G401 (cell line): ENCODE results near the gene CDH13. TPM values are rescaled to one million over a fixed set of nuclear protein-coding genes. Genes with fewer than 3 reads are reported as not detected.

ENCODE experiments used
- DNase-seq: peaks from one replicate; pipeline ENCODE4 v3.0.0-alpha.2; 2015; ENCODE audit warnings: low spot score
- in situ Hi-C: cut with HindIII; loops from 2 replicates; pipeline ENCODE4 v1.10.0; 2016; ENCODE audit warnings: low sequenced_read_pairs, mixed read lengths
- total RNA-seq: library from RNA; depleted of rRNA; stranded (reverse); fragments of >200 nt; shearing (Covaris generic); gene quantifications from 2 replicates; pipeline ENCODE4 v1.2.3, GENCODE V29; 2014

Gene CDH13
- total RNA-seq, 1 experiment from 2014 or later: 10.8 TPM

GRCh38 chr16:83602761-83603722, 976.3 kb downstream of the CDH13 start:
- in situ Hi-C loops: no loop called here
- no peak for DNase-seq

GRCh38 chr16:83603723-83604570, 977.2 kb downstream of the CDH13 start:
- no peak for DNase-seq
- in situ Hi-C loops: no loop called here

GRCh38 chr16:83606486-83607030, 979.8 kb downstream of the CDH13 start:
- in situ Hi-C loops: no loop called here
- DNase-seq: no peak

DNA sequence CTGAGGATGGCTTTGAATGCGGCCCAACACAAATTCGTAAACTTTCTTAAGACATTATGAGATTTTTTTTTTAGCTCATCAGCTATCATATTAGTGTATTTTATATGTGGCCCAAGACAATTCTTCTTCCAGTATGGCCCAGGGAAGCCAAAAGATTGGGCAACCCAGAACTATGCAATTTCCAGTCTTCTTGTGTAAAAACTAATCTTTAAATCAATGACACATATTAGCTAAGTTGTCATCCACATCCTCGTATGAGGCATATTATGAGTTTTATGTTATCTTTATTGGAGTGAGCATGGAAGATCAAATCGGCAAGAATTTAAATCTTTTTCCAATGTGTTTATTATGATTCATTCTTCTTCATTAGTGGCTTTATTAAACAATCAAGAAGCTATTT, 982.4 kb downstream of the CDH13 start:
- no peak for DNase-seq
- in situ Hi-C loops: no loop called here

DNA sequence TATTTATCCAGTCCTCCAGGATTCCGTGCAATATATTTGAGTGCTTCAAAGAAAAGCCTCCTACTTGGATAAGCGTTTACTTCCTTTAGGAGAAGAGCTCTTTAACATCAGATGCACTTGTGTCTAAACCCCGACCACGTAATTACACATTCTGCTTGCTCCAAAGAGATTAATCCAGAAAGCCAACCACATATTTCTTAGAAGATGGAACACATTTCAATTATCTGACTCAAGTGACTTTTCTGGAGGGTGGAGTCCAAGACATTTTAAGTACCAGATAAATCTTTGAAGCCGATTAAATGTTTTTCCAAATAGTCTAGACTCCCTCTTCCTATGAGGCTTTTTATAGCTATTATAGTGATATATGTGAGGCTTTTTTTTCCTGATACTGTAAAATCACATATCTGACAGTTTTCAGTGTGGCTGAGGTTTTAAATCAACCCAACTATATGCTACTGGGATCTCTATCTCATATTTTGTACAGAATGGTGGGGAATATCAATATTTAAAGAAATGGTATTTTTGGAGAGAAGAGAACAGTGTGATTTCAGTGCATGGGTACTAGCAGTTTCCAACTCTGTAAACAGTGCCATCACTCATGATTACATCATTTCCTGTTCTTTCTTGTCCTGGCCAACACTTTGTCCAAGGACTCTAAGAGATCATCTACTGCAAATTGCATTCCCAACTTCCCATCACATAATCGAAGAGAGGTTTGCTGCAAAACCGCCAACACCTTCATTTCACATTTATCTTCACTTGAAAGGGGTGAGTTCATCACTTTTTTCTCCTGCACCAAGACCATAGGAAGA, 988.6 kb downstream of the CDH13 start:
- DNase-seq: no peak
- in situ Hi-C loops: no loop called here

- DNase-seq: no peak
- in situ Hi-C loops: no loop called here
Observed at GRCh38 chr16:83615953-83616350, 989.2 kb downstream of the CDH13 start.

- DNase-seq: no peak
- in situ Hi-C loops: no loop called here
Observed at GRCh38 chr16:83619381-83620150, 992.8 kb downstream of the CDH13 start.

- DNase-seq: no peak
- in situ Hi-C loops: no loop called here
Observed at GRCh38 chr16:83622010-83622409, 995.2 kb downstream of the CDH13 start.

DNA sequence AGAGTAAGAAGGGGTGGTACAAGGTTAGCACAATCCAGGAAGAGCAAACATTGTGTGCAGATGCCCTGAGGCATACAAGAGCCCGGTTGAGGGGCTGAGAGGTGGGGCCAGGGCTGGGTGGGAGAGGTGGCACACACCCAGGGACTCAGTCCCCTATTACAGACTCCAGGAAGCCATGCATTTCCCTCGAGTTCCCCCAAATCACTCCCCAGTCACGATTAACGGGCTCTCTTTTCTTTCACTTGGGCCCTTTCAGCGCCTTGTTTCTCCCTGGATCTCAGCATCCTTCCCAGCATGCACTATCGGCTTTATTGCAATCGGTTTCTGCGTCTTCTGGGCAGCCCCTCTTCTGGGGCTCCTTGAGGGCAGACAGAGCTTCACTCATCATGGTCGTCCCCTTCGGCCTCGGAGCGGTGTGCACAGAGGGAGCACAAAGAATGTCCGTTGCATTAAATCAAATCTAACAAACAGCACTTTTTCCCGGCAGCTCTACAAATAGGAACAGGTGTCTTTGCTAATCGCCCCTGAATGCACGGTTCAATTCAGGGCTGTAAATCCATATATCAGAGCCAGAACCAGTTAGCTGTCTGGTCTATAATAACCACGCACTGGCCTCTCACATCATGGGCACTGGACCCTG, 996.4 kb downstream of the CDH13 start:
- in situ Hi-C loops: no loop called here
- no peak for DNase-seq

DNA sequence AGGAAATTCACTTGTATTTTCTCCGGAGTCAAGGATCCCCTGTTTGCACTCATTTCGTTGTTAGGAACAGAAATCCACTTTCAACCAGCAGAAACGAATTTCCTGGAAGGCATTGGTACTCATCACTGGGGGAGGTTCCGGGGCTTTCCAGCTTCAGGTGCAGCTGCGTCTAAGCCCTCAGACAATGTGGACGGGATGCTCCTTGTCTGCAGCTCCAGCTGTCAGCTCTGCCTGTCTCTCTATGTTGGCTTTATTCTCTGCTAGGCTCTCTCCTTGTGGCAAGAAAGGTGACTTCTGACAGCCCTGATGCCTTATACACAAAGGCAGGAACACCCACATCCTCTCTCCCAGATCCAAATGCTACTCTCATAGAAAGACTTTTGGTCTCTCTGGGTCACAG, 997.1 kb downstream of the CDH13 start:
- no peak for DNase-seq
- in situ Hi-C loops: no loop called here

GRCh38 chr16:83624429-83625120, 997.8 kb downstream of the CDH13 start:
- in situ Hi-C loops: no loop called here
- no peak for DNase-seq

GRCh38 chr16:83626204-83626603, 999.4 kb downstream of the CDH13 start:
- DNase-seq: no peak
- in situ Hi-C loops: no loop called here

DNA sequence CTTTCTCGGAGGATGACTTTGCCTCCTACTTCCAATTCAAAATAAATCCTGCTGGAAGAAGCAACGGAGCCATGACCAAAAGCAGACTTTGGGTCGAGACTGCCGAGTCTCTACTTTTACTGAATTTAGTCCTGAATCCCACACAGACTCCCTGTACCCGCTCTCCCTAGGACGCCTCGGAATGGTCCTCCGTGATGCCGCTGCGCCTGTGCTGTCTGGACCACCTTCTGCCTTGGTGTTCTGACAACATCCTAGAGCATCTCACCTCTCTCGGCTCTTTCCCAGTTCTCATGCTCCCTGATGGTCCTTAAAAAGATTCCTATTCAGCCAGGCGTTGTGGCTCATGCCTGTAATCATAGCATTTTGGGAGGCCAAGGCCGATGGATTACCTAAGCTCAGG, 999.9 kb downstream of the CDH13 start:
- DNase-seq: no peak
- in situ Hi-C loops: no loop called here

- no peak for DNase-seq
- in situ Hi-C loops: no loop called here
Observed at GRCh38 chr16:83627996-83628395, 1001.2 kb downstream of the CDH13 start.

DNA sequence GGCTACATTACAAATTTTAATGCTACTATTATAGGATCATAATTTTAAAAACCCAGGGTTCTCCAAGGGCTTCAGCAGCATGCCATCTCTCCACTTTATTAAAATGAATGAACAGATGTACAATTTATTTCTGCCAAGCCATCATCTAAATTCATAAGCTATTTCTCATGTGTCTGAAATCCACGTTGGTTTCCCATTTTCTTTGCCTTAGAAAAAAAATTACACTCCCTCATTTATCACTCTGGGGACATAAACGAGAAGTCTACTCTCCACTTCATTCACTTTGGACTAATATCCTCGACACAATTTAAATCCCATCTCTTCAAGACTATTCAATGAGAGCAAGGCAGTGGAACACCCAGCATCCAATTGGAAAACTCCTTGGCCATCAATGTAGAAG, 1002.7 kb downstream of the CDH13 start:
- in situ Hi-C loops: no loop called here
- DNase-seq: no peak

- DNase-seq: no peak
- in situ Hi-C loops: no loop called here
Observed at GRCh38 chr16:83629836-83630235, 1003.1 kb downstream of the CDH13 start.

DNA sequence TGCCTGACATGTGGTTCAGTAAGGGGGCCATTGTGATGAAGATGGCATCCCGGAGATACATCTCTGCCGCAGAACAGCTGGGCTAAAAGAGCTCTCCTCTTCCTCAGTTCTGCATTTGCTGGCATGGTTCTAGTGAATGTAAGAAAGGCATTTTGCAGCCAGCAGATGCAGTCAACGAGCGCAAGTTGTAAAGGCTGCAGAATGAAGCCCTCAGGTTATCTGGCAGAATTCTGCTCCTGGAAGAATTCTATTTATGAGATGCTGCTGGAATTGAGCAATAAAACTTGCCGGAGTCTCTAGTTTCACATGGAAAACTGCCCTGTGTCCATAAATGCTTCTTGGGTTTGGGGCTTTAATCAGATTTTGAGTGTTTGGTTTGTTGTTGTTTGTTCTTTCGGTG, 1004.2 kb downstream of the CDH13 start:
- in situ Hi-C loops: no loop called here
- no peak for DNase-seq
